ENCODE data around the gene USP48.
"Not testable (repeated sequence)": the region's sequence is repeated elsewhere in the genome, so short reads cannot be mapped to it uniquely, and the experiment has no call there.

Gene USP48, protein sequence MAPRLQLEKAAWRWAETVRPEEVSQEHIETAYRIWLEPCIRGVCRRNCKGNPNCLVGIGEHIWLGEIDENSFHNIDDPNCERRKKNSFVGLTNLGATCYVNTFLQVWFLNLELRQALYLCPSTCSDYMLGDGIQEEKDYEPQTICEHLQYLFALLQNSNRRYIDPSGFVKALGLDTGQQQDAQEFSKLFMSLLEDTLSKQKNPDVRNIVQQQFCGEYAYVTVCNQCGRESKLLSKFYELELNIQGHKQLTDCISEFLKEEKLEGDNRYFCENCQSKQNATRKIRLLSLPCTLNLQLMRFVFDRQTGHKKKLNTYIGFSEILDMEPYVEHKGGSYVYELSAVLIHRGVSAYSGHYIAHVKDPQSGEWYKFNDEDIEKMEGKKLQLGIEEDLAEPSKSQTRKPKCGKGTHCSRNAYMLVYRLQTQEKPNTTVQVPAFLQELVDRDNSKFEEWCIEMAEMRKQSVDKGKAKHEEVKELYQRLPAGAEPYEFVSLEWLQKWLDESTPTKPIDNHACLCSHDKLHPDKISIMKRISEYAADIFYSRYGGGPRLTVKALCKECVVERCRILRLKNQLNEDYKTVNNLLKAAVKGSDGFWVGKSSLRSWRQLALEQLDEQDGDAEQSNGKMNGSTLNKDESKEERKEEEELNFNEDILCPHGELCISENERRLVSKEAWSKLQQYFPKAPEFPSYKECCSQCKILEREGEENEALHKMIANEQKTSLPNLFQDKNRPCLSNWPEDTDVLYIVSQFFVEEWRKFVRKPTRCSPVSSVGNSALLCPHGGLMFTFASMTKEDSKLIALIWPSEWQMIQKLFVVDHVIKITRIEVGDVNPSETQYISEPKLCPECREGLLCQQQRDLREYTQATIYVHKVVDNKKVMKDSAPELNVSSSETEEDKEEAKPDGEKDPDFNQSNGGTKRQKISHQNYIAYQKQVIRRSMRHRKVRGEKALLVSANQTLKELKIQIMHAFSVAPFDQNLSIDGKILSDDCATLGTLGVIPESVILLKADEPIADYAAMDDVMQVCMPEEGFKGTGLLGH

DNA sequence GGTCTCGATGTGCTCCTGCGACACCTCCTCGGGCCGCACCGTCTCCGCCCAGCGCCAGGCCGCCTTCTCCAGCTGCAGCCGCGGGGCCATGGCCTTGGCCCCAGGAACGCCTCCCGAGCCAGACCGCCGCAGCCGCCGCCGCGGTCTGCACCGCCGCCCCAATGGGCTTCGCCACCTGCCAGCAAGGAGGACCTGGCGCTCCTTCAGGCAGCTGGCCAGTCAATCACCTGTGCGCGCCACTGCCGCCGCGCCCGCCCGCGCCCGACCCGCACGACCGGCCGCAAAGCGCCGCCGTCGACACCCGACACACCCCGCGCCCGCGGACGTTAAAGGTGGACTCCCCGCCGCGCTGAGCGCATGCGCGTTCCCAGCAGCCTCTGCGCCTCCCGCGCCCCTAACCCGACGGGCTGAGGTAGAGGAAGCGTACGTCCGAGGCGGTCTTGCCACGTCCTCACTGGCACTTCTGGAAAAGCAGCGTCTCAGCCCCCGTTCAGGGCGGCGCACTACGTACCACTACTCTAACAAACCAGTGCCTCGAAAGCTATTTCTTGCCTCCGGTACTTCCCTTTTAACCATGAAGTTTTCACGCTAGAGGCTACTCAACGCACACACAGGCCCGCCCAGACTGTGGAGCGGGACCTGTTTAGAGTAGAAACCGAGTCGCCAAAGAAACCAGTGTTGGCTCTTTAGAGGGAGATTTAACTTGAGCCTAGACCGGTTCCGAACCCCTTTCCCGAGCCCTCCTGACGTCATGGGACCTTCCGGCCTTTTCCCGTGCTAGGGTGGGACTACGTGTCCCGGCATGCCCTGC lies at the start of gene USP48:
Gene USP48, minus strand, starts transcription at position 282 of the 811 bp plus-strand sequence. Its CDS starts 192 bp downstream, at position 90.
- peak; percentile 97 for DNase-seq (ENCODE audit: low spot score)

DNA sequence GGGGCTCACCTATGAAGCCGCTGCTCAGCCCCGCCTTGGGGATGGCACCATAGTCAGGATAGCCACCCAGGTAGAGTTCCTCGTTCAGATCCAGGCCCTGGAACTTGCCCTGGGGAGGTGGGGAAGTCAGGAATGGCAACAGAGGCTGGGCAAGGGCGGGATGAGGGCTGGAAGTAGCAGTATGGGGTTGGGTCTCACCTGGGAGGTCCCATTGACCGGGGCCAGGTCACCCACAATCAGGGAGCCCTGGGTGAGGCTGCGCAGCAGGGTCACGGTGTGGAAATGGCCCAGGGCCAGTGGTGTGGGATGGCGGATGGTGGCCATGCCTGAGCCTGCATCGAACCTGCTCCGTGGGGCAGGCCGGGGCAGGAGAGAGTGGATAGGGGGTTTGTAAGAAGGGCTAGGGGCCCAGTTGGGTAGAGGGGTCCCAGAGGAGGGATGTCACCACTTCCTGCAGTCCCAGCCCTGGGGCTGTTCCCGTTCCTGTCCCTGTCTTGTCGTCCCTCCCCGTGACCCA lies 48.6 kb upstream of the USP48 start:
- DNase-seq (ENCODE audit: low spot score), result no peak

DNA sequence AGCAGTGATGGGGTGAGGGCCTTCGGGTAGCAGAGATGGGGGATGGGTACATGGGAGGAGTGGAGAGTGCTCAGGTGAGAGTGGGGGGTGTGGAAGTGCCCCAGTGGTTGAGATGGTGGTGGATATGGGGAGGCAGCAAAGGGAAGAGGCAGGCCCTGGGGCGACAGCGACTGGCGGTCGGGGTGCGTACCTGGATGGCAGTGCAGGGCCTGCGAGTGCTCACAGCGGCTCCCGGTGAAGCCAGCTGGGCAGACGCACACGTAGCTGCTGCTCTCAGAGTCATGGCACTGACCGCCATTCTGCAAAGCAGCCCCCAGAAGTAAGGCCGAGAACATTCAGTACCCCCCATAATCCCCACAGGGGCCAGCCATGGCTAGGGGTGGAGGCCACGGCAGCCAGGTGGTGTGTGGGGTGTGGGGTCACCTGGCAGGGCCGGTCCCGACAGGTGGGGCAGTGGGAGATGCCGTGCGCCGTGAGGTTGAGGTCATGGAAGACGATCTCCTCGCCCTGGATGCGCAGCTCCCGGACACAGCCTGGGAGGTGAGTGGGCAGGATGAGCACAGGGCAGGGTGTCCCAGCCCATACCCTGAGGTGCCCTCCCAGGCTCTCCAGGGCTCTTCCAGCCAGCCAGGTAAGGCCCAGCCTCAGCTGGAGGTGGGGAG lies 48.0 kb upstream of the USP48 start:
- DNase-seq (ENCODE audit: low spot score), result no peak

DNA sequence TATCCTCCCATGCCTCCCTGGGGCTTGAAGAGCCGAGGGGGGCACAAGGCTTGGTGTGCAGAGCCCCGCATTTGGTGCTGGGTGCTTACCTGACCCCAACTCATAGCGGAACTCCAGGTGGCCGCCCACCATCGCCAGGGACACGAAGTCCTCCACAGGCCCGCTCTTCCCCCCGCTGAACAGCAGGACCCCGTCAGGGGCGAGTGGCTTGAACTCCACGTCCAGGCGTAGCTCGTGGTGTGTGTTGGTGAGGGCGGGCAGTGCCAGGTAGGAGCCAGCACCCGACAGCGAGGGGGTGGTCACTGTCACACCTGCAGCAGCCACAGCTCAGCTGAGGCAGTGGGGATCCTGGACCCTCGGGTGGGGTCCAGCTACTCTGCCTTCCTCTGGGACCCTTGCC lies 46.3 kb upstream of the USP48 start:
- no peak for DNase-seq (ENCODE audit: low spot score)

DNA sequence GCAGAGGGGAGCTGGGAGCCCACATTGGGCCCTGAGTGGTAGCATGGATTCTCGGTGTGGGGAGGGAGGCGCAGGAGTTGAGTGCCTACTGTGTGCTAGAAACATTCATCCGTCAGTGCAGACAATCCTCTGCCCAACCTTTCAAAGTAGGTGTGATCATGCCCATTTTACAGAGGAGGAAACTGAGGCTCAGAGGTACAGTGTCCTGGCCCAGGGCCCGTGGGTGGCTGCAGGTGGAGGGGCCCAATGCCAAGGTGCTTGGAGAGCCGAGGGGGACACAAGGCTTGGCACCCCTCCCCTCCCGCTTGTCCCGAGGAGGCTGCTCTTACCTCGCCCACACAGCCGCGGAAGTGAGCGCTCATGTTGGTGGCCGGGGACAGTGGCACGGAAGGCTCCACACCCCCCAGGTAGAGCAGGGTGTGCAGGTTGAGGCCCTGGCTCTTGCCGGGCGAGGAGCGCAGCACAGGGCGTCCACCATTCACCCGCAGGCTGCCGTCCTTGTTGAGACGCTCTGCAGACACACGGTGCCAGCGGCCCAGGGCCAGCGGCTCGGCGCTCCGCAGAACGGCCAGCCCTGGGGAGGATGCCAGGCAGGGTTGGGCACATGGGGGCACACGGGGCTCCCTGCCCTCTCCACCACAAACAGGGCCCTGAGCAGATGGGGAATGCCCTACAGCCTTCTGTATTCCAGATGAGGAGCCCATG lies 45.7 kb upstream of the USP48 start:
- no peak for DNase-seq (ENCODE audit: low spot score)

DNA sequence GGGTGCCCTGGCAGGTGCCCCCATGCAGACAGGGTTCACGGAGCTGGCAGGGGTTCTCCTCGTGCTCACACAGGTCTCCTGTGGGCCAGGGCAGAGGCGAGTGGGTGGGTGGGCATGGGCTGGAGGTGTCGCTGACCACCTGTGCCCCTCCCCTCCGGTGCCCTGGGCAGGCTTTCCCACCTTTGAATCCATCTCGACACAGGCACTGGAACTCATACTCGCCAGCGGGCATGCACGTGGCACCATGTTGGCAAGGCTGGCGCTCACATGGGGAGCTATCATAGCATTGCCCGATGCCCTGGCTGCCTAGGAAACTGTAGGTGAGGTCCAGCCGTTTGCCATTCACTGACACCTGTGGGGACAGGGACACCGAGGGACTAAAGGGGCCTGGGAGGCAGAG lies 45.1 kb upstream of the USP48 start:
- no peak for DNase-seq (ENCODE audit: low spot score)

DNA sequence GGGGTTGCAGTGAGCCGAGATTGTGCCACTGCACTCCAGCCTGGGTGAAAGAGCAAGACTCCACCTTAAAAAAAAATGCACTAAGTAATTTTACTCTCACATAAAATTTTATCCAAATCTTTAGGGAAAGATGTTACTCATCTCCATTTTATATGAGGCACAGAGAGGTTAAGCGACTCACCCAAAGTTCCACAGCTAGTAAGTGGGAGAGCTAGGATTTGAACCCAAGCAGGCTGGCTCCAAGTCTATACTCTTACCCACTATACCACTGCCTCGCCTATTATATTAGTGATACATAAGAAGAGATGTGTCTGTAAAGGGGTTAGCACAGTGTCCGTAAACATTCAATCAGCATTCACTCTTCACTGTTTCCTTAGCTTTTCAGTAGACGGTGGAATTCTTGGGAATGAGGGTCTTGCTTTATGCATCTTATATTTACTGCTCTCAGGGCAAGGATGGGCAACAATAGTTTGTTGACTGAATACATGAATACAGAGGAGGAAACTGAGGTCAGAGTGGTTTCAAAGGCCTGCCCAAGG lies 44.3 kb upstream of the USP48 start:
- DNase-seq (ENCODE audit: low spot score), result no peak

DNA sequence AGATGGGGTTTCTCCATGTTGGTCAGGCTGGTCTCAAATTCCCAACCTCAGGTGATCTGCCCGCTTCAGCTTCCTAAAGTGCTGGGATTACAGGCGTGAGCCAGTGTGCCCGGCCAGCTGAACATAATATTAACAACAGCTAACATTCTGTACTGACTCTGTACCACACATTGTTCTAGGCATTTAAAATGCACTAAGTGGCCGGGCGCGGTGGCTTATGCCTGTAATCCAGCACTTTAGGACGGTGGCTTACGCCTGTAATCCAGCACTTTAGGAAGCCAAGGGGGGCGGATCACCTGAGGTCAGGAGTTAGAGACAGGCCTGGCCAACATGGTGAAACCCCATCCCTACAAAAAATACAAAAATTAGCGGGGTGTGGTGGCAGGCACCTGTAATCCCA lies 43.7 kb upstream of the USP48 start:
- DNase-seq (ENCODE audit: low spot score), result not testable (repeated sequence)

DNA sequence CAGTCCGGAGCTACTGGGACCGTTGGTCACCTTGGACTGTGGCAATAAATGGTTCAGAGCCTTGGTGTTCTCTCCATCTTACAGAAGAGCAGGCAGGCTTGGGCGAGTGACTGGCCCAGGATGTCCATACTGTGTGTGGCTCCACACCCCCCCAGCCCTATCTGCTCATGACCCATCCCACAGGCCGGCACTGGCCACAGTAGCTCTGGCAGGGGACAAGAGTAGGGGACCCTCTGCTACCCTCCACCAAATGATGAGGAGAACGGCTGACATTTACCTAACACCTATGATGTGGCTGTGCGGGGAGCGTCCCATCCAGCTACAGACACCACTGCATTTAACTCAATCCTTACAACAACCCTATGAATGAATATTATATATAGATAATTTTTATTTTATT lies 42.4 kb upstream of the USP48 start:
- DNase-seq (ENCODE audit: low spot score), result no peak

DNA sequence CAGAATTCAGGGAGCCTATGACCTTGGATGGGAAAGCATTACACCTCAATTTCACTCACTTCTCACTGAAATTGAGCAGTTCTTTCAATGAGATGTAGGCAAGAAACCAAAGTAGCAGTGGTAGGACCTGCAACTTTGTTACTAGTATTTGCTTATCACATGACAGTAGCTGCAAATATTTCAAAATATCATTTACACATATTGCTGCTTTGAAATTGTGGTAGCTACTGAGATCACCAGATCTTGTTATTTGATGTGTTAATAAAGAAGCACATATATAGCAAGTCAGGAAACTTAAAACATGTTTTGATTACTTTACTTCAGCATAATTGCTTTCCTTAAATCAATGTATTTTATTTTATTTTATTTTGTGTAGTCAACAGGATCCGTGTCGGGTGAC lies 42.0 kb upstream of the USP48 start:
- no peak for DNase-seq (ENCODE audit: low spot score)

DNA sequence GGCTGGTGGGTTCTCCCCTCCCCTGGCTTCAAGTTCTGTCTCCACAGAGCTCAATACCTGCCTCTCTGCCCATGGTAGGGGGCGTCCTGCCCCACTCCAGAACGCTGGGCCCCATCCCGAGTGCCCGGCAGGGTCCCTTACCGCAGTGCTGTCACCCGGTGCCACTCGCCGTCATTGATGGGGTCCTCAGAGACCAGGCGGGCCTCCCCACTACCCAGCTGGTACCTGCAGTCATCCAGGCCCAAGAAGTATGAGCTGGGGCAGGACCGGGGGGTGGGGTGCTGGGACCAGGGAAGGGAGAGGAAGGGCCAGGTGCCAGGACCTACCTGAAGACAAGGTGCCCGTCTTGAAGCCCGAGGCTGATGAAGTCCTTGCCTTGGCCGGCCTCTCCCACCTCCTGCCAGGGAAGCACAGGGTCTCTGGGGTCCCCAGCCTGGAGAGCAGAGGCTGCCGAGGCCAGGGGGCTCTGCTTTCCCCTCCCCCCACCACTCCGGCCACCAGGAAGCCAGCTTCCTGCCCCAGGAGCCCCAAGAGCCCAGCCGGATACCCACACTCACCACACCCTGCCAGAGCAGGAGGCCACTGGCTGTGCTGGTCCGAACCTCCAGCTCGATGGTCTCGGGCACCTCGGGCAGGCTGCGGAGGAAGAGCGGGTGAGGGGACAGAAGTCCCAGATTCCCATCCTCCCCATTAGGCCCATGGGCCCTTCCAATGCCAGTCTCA lies 41.2 kb upstream of the USP48 start:
- no peak for DNase-seq (ENCODE audit: low spot score)

DNA sequence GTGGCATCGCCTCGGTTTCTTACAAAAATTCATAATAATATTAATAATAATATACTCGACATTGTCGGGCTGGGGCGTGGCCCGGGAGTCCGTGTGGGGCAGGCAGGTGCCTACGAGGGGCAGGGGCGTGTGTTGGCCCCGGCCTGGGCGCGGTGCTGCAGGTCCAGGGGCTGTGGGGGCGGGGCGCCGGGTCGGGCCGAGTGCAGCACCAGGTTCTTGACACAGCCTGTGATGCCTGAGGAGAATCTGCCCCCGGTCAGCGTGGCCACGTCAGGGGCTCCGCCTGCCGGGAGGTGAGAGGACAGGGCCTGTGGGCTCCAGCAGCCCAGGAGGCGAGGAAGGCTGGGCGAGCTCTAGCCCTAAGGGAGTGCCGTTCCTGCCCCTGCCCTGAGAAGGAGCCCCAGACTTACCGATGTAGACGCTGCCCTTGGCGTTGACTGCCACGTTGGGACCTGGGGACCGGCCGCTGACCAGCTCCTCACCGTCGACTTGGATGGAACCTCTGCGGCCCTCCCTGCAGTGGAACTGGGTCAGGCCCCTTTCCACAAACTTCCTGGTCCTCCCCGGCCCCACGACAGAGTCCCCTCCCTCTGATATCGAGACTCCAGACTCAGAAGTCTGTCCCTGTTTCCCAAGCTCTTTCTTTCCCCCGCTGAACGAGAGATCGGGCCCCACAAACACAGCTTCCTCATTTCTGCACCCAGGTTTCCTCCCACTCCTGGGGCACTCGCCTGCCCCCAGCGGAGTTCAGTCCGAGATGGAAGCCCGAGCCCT lies 40.4 kb upstream of the USP48 start:
- no peak for DNase-seq (ENCODE audit: low spot score)

DNA sequence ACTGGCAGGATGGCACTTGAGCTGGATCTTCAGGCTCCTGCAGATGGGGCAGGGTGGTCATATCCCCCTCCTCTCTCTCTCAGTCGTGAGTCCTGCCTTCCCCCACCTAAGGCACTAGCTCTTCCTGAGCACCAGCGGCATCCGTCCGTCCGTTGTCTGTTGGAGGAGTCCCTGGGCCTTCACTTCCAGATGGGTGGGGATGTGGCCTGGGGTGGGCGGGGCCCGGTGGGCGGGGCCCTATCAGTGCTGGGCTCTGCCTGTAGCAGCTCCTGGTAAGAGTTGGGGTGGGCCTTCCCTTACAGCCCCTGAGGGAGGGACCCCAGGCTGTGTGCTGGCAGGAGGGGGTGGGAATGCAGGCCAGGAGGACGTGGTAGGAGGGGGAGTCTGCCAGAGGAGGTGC lies 39.4 kb upstream of the USP48 start:
- DNase-seq (ENCODE audit: low spot score), result no peak

DNA sequence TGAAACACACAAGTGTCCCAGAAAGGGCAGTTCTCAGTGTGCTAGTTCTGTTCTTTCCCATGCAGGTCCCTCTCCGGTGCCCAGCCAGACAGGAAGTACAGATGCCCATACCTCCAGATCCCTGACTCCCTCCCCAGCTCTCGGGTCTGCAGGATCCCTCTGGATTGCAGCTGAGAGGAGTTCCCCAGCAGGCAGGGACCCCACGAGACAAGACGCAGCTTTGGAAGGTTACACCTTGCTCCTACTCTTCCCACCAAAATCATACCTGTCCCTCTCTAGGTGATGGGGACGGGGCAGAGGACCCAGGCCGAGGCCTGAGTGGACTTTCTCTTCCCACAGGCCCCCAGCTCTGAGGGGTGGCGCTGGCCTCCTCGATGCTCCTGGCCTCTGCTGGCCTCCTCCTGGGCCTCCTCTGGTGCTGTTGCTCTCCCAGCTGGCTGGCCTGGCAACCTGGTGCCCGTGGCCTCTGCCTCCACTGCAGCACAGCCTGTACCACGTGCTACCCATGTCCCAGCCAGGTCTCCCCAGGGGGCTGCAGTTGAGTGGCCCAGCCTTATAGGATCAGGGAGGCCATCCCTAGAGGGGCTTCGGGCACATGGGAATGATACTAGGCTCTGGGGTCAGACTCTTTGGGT lies 38.6 kb upstream of the USP48 start:
- DNase-seq (ENCODE audit: low spot score), result no peak

DNA sequence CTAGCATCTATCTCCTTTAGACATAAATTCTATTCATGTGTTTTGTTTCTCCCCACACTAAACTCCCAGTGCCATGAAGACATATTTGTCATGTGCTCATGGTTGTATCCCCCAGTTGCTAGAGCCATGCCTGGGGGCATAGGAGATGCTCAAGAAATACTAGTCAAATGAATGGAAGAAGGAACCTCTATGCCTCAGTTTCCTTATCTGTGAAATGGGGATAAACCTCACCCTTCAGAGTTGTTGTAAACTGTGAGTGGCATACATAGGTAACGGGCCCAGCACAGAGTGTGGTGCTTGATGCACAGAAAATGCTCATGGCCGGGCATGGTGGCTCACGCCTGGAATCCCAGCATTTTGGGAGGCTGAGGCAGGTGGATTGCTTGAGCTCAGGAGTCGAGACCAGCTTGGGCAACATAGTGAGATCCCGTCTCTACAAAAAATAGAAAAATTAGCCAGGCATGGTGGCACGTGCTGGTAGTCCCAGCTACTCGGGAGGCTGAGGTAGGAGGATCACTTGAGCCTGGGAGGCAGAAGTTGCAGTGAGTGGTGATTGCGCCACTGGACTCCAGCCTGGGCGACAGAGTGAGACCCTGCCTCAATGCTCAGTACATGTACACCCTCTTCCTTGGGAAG lies 37.8 kb upstream of the USP48 start:
- no peak for DNase-seq (ENCODE audit: low spot score)

DNA sequence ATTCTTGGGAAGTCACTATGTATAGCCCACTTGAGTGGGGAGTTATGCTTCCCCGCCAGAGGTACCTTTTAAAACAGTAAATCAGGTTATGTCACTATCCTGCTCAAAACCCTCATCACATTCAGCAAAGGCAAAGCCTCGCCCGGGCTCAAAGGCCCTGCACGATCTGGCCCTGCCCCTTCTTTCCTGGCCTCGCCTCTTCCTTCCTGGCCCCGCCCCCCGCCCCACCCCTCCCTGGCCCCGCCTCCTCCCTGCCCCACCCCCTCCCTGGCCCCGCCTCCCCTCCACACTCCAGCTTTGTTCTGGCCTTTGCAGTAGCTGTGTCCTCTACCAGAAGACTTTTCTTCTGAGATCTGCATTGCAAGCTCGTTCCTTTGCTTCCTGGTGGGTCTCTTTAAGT lies 35.7 kb upstream of the USP48 start:
- peak; percentile 44 for DNase-seq (ENCODE audit: low spot score)

DNA sequence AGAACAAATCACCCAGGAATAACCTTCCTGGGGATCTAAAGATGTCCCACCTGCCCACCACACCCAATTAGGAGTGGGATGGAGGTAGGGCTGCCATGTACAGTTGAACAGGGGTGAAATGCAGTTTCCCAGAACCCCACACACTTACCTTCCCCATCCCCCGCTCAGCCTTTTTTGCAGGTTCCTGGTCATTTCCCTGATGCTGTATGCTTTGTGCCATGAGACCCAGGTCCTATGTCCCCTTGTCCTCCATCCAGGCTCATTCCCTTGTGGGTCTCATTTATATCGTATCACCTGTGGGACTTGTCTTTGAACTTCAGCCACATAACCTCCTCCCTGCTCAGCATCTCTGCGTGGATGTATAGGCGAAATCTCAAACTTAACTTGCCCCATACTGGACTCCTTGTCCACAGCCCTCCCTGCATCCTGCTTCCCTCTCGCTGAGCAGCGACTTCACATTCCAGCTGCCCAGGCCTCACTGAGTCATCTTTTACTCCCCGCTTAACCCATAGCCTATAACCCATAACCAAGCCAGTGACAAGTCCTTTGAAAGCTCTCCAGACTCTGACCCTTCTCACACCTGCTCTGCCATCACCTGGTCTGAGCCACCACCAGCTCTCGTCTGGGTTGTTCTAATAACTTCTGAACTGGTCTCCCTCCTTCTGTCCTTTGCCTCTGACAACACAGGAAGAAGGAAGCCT lies 33.8 kb upstream of the USP48 start:
- no peak for DNase-seq (ENCODE audit: low spot score)
